NOMO-1 (cell line): ENCODE data around the gene ANTKMT.
A peak's percentile ranks its signal among the peaks of the same experiment; 100 is the strongest.

ENCODE experiments used
- DNase-seq, 2 experiments: peaks; one replicate each; lab custom pipeline; 2025; ENCODE audit not compliant: unreplicated experiment in 2 of 2; lab: John Stamatoyannopoulos, UW

ANTKMT gene

GRCh38 chr16:712740-713250 is 8.2 kb upstream of the ANTKMT start:
- DNase-seq: peak in 1 of 2 experiments; percentile 17

- DNase-seq: no peak
These were observed 6.9 kb upstream of the ANTKMT start for GRCh38 chr16:714079-714478.

GRCh38 chr16:714558-715476 is 6.1 kb upstream of the ANTKMT start, which contains the start of gene METRN:
Gene METRN (plus strand): TSS chr16:715118. CDS start chr16:715290, 172 bp downstream.
- DNase-seq: peak; percentile 78 to 91

- no peak for DNase-seq
These were observed 5.3 kb upstream of the ANTKMT start for GRCh38 chr16:715477-716199.

- no peak for DNase-seq
These were observed 4.8 kb upstream of the ANTKMT start for GRCh38 chr16:716200-716568.

- no peak for DNase-seq
These were observed 4.1 kb upstream of the ANTKMT start for GRCh38 chr16:716768-717325.

GRCh38 chr16:717450-718245 is 3.3 kb upstream of the ANTKMT start:
- no peak for DNase-seq

GRCh38 chr16:718389-718788 is 2.6 kb upstream of the ANTKMT start:
- DNase-seq: no peak

GRCh38 chr16:718922-719321 is 2.0 kb upstream of the ANTKMT start:
- no peak for DNase-seq

- peak in 1 of 2 experiments; percentile 57 for DNase-seq
These were observed 1.0 kb upstream of the ANTKMT start for GRCh38 chr16:719815-720446.

GRCh38 chr16:720447-720989 is 428 bp upstream of the ANTKMT start:
- DNase-seq: peak; percentile 23 to 57

- no peak for DNase-seq
These were observed 1.0 kb downstream of the ANTKMT start for GRCh38 chr16:721765-722540.

- no peak for DNase-seq
These were observed 2.1 kb downstream of the ANTKMT start for GRCh38 chr16:722835-723633.

GRCh38 chr16:723695-724094 is 2.7 kb downstream of the ANTKMT start:
- no peak for DNase-seq

GRCh38 chr16:724188-725040 is 3.5 kb downstream of the ANTKMT start:
- no peak for DNase-seq

- no peak for DNase-seq
These were observed 4.1 kb downstream of the ANTKMT start for GRCh38 chr16:725041-725376.

- DNase-seq: no peak
These were observed 4.7 kb downstream of the ANTKMT start for GRCh38 chr16:725463-726187.
